Measurements from ENCODE around the gene NCOA6. TPM values are rescaled to one million over a fixed set of nuclear protein-coding genes. Genes with fewer than 3 reads are reported as not detected.
"Not testable (repeated sequence)": the region's sequence is repeated elsewhere in the genome, so short reads cannot be mapped to it uniquely, and the experiment has no call there.

NCOA6 gene
- total RNA-seq, 1 donor from 2014 or later: 13.4 TPM

GRCh38 chr20:34792687-34793363, 32.6 kb downstream of the NCOA6 start:
- ATAC-seq (ENCODE audit: poor library complexity) (no peak), DNase-seq (no peak)
- intact Hi-C loops (cut with DNase I): no loop called here

DNA sequence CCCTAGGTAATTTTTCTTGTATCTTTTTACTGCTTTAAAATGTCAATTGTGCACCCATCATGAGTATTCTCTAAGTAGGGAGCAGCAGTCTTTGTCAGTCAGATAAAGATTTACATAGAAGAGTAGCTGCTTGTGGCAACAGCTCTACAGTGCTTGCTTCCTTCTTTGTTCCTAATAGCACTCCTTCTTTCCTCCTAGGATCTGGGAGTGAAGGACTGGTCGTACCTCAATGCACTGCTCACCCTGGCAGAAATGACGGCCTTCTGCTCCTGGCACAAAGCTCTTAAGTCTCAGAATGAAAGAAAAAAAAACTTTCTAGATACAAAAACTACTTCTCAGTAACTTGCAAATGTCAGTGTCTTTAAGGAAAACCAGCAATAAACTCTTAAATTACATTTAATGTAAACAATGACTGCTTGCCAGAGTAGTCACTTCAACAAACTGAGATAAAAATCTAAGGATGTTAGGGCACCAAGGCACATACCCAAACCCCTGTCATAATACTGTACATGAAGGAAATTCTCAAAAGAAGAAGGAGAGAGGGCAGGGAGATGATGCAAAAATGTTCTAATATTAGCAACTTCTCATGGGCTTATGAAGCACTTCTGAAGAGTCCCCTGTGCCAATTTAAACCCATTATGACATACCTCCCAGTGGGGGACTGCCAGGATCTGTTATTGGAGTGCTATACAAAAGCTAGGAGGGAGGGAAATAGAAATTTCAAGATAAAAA, 34.0 kb downstream of the NCOA6 start:
- intact Hi-C loops (cut with DNase I): no loop called here
- DNase-seq (no peak), ATAC-seq (ENCODE audit: poor library complexity) (peak; percentile 90)

DNA sequence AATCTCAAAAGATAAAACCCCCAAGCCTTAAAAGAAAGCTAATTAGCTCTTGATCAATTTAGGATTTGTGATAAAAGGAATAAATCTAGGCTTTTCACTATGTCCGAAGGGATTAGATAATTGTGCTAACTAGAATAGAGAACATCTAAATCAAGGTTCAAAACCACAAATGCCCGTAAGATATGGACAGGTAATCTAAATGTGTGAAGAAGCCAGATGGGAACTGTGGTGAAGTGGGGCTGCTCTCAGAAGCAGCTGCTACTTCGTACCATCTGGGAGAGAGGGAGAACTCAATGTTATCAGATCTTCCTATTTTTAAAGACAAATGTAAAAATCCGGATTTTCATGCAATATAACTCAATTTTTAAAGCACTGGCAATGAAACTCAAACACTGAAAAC, 44.2 kb downstream of the NCOA6 start:
- no peak for DNase-seq
- intact Hi-C loops (cut with DNase I): no loop called here
- ATAC-seq (ENCODE audit: poor library complexity): no peak

- intact Hi-C loops (cut with DNase I); ATAC-seq (ENCODE audit: poor library complexity); DNase-seq: not testable (repeated sequence)
These were observed 45.2 kb downstream of the NCOA6 start for GRCh38 chr20:34780291-34780690.

GRCh38 chr20:34776177-34776576, 49.3 kb downstream of the NCOA6 start:
- no peak for ATAC-seq (ENCODE audit: poor library complexity)
- intact Hi-C loops (cut with DNase I): no loop called here
- DNase-seq: no peak

GRCh38 chr20:34774886-34775285, 50.6 kb downstream of the NCOA6 start:
- ATAC-seq (ENCODE audit: poor library complexity): no peak
- no peak for DNase-seq
- intact Hi-C loops (cut with DNase I): no loop called here

- ATAC-seq (ENCODE audit: poor library complexity): no peak
- no peak for DNase-seq
- intact Hi-C loops (cut with DNase I): no loop called here
These were observed 51.0 kb downstream of the NCOA6 start for GRCh38 chr20:34774449-34774848.

GRCh38 chr20:34773726-34774125, 51.7 kb downstream of the NCOA6 start:
- DNase-seq: no peak
- no peak for ATAC-seq (ENCODE audit: poor library complexity)
- intact Hi-C loops (cut with DNase I): no loop called here

GRCh38 chr20:34772437-34772836, 53.0 kb downstream of the NCOA6 start:
- DNase-seq (no peak), ATAC-seq (ENCODE audit: poor library complexity) (no peak)
- intact Hi-C loops (cut with DNase I): no loop called here

- DNase-seq (no peak), ATAC-seq (ENCODE audit: poor library complexity) (no peak)
- intact Hi-C loops (cut with DNase I): loop anchor here (2.0 kb wide), 1 partner anchor 193 kb away; no protein-coding TSS in a partner anchor
These were observed 53.8 kb downstream of the NCOA6 start for GRCh38 chr20:34771680-34772081.

DNA sequence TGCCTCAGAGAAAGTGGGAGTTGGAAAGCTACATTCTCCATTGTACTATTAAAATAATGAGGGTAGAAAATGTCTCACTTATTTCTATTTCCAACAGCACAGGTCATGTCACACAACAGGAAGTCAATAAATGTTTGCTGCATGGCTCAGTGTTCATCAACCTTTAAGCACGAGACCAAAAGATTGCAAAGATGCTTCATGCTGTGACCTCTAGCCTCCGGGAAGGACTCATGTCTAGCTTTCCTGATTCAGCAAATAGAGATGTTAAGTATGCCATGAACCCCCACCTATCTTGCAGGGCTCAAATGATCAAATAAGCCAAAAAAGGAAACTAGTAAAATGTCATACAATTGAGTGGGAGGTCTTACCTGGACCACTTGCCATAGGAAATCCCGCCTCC, 57.4 kb downstream of the NCOA6 start:
- no peak for DNase-seq
- no peak for ATAC-seq (ENCODE audit: poor library complexity)
- intact Hi-C loops (cut with DNase I): no loop called here

- intact Hi-C loops (cut with DNase I): no loop called here
- no peak for DNase-seq
- no peak for ATAC-seq (ENCODE audit: poor library complexity)
These were observed 63.4 kb downstream of the NCOA6 start for GRCh38 chr20:34762031-34762555.

DNA sequence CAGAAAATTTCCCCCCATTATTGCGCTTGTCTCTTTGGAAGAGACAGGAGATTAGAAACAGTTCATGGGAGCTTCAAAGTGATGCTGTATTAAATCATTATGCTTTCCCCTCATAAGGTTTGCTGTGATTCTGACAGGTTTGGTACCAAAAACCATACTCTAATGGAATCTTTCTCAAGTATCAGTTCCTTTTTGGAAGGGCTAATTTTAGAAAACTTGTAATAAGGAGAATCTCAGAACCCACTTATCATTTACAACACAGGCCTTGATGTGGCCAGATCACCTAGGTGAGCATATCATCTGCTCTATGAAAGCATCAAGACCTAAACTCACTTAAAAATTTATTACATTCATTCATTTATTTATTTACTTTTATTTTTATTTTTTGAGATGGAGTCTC, 70.1 kb downstream of the NCOA6 start:
- no peak for DNase-seq
- intact Hi-C loops (cut with DNase I): loop anchor here (10.0 kb wide), 1 partner anchor 441 kb away; no protein-coding TSS in a partner anchor
- no peak for ATAC-seq (ENCODE audit: poor library complexity)

GRCh38 chr20:34754611-34755010, 70.8 kb downstream of the NCOA6 start:
- ATAC-seq (ENCODE audit: poor library complexity): peak; percentile 27

GRCh38 chr20:34753706-34754461, 71.6 kb downstream of the NCOA6 start:
- intact Hi-C loops (cut with DNase I): loop anchor here (10.0 kb wide), 1 partner anchor 439 kb away; no protein-coding TSS in a partner anchor
- DNase-seq (no peak), ATAC-seq (ENCODE audit: poor library complexity) (peak; percentile 57)

More at GRCh38 chr20:34754611-34755010, 70.8 kb downstream of the NCOA6 start:
- no peak for DNase-seq
- intact Hi-C loops (cut with DNase I): loop anchor here (10.0 kb wide), 1 partner anchor 440 kb away; no protein-coding TSS in a partner anchor

DNA sequence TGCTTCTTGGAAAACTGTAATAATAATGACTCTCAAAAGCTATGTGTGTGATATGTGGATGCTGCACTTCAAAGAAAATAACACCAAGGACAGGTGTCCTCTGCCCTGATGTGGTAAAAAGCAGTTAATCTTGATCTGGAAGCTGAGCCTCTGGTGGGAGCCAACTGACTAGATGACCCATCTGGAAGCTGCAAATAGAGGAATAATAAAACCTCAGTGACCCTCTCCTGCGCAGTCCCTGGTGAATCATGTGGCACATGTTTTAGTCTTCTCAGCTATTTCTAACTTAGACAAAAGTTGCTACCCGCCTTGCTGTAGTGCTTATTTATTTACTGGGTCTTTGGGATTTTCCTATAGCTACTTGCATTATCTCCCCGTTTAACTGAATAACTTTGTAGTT, 74.0 kb downstream of the NCOA6 start:
- intact Hi-C loops (cut with DNase I): loop anchor here (10.0 kb wide), 1 partner anchor 437 kb away; no protein-coding TSS in a partner anchor
- no peak for DNase-seq
- no peak for ATAC-seq (ENCODE audit: poor library complexity)

GRCh38 chr20:34750484-34750883, 75.0 kb downstream of the NCOA6 start:
- no peak for DNase-seq
- intact Hi-C loops (cut with DNase I): loop anchor here (10.0 kb wide), 1 partner anchor 436 kb away; no protein-coding TSS in a partner anchor
- ATAC-seq (ENCODE audit: poor library complexity): no peak

- intact Hi-C loops (cut with DNase I): no loop called here
- ATAC-seq (ENCODE audit: poor library complexity) (no peak), DNase-seq (no peak)
These were observed 76.7 kb downstream of the NCOA6 start for GRCh38 chr20:34748709-34749108.

DNA sequence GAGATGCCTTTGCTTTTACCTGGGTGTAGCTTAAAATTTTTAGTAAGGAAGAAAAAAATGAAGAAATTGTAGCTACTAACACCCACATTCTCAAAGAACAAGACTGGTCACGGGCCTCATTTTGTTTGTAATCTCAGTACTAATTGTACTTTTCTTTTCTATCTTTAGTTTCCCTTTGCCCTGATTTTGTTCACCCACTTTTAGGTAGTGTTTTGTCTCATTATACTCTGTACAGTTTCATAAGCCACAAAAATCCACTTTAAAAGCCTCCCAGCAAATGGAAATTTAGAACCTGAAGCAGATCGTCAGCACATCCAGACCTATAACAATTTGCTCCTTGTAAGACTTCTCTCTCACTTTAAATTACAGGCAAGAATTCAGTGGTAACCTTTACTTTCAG, 78.0 kb downstream of the NCOA6 start:
- intact Hi-C loops (cut with DNase I): no loop called here
- ATAC-seq (ENCODE audit: poor library complexity) (no peak), DNase-seq (no peak)
